ES-I3 (cell line): ENCODE data around the gene MYO16.

Experiments used
- H3K36me3 ChIP-seq: 2 replicates; pipeline ENCODE4 v1.6.1; 2013; ENCODE audit warnings: mild to moderate bottlenecking, low read length, control low read depth, moderate library complexity; ENCODE audit not compliant: insufficient read depth
- H3K4me1 ChIP-seq: 2 replicates; pipeline ENCODE4 v1.6.1; 2013; ENCODE audit warnings: mild to moderate bottlenecking, control low read depth, low read length; ENCODE audit not compliant: insufficient read depth
- H3K9ac ChIP-seq: 2 replicates; pipeline ENCODE4 v1.6.1; 2013; ENCODE audit warnings: low read depth, mild to moderate bottlenecking, low read length, moderate library complexity
- H3K9me3 ChIP-seq: 2 replicates; pipeline ENCODE4 v1.6.1; 2013; ENCODE audit warnings: mild to moderate bottlenecking, low read length, moderate library complexity; ENCODE audit not compliant: control insufficient read depth, insufficient read depth

The MYO16 gene

GRCh38 chr13:108921238-108921637 is 291.8 kb downstream of the MYO16 start:
- H3K9ac ChIP-seq = no peak overlapping the region
- 0 out of 2 replicates have a peak, but pooled peaks cover under 1% of the 10 kb centered on the region for H3K4me1 ChIP-seq
- no peaks in the 10 kb centered on the region for H3K9me3 ChIP-seq
- no peaks in the 10 kb centered on the region for H3K36me3 ChIP-seq

GRCh38 chr13:108922108-108922507 is 292.7 kb downstream of the MYO16 start:
- no peaks in the 10 kb centered on the region for H3K4me1 ChIP-seq
- H3K9ac ChIP-seq = no peak overlapping the region
- H3K36me3 ChIP-seq = no peaks in the 10 kb centered on the region
- H3K9me3 ChIP-seq = no peaks in the 10 kb centered on the region

GRCh38 chr13:108923386-108924047 is 294.1 kb downstream of the MYO16 start:
- Histone ChIP-seq H3K4me1 (no peaks in the 10 kb centered on the region), H3K36me3 (no peaks in the 10 kb centered on the region), H3K9me3 (no peaks in the 10 kb centered on the region), H3K9ac (no peak overlapping the region)

- Histone ChIP-seq H3K4me1 (no peaks in the 10 kb centered on the region), H3K36me3 (no peaks in the 10 kb centered on the region), H3K9me3 (no peaks in the 10 kb centered on the region), H3K9ac (no peak overlapping the region)
These were observed 294.7 kb downstream of the MYO16 start for GRCh38 chr13:108924134-108924533.

GRCh38 chr13:108924541-108924940 is 295.1 kb downstream of the MYO16 start:
- Histone ChIP-seq H3K36me3 (no peaks in the 10 kb centered on the region), H3K4me1 (no peaks in the 10 kb centered on the region), H3K9me3 (no peaks in the 10 kb centered on the region), H3K9ac (no peak overlapping the region)

DNA sequence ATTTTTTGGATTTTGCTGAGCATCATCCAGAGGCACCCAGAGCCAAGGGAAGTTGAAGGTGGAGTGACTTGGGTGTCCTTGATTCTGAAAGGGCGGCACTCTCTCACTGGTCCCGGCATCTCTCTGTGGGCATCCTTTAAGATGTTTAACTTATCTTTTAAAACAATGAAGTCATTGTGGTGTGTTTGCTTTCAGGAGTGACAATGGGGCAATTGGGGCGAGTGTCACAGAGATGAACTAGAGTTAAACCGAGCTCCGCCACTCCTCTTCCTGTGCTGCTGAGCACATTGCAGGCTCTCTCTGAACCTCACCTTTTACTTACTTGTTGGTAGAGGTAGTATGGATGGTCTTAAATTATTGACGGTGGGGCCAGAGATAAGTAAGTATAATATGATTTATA is 295.7 kb downstream of the MYO16 start:
- no peaks in the 10 kb centered on the region for H3K36me3 ChIP-seq
- H3K4me1 ChIP-seq = no peaks in the 10 kb centered on the region
- H3K9ac ChIP-seq = no peak overlapping the region
- no peaks in the 10 kb centered on the region for H3K9me3 ChIP-seq

GRCh38 chr13:108926862-108927261 is 297.5 kb downstream of the MYO16 start:
- H3K9me3 ChIP-seq = no peaks in the 10 kb centered on the region
- H3K36me3 ChIP-seq = no peaks in the 10 kb centered on the region
- H3K9ac ChIP-seq = no peak overlapping the region
- H3K4me1 ChIP-seq = no peaks in the 10 kb centered on the region

DNA sequence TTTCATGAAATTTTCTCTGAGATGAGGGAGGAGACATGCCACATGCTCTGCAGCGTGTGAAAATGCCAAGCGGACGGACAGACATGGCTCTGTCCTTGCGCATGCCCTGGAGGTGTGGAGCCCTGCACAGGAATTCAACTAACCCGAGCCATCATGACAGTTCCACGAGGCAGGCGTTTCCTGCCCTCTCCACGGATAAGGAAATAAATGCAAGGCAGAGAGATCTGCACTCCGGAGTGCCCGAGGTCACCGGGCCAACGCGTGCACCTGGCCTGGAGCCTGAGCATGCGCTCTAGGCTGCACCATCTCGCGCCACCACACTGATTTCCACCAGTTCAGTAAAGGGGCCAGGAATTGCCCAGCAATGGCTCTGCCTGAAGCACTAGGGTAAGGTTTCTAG is 298.2 kb downstream of the MYO16 start:
- H3K36me3 ChIP-seq = no peaks in the 10 kb centered on the region
- H3K9ac ChIP-seq = no peak overlapping the region
- H3K9me3 ChIP-seq = no peaks in the 10 kb centered on the region

GRCh38 chr13:108929532-108930206 is 300.3 kb downstream of the MYO16 start:
- no peaks in the 10 kb centered on the region for H3K4me1 ChIP-seq
- H3K36me3 ChIP-seq = no peaks in the 10 kb centered on the region
- no peak overlapping the region for H3K9ac ChIP-seq
- no peaks in the 10 kb centered on the region for H3K9me3 ChIP-seq

More for the DNA sequence above, 298.2 kb downstream of the MYO16 start:
- H3K4me1 ChIP-seq = no peaks in the 10 kb centered on the region

DNA sequence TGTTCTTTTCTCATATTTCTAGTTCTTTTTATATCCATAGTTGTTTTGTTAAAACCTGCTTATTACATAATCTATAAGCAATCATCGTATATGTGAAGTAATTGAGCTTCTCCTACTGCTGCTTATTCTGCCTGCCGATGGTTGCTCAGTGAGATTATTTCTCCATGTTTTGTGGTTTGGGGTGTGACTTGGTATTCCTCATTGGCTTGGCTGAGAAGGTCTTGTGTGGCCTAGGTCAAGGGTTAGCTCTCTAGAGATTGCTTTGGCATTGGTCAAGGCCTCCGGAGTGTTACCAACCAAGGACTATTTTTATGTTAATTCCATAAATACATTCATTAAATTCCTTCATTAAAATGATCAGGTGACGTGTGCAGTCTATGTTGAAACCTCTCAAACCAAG is 302.8 kb downstream of the MYO16 start:
- H3K9ac ChIP-seq = no peak overlapping the region

GRCh38 chr13:108933061-108933460 is 303.6 kb downstream of the MYO16 start:
- H3K4me1 ChIP-seq = no peaks in the 10 kb centered on the region
- H3K9me3 ChIP-seq = no peaks in the 10 kb centered on the region
- no peak overlapping the region for H3K9ac ChIP-seq
- H3K36me3 ChIP-seq = no peaks in the 10 kb centered on the region

More for the DNA sequence above, 302.8 kb downstream of the MYO16 start:
- Histone ChIP-seq H3K36me3 (no peaks in the 10 kb centered on the region), H3K9me3 (no peaks in the 10 kb centered on the region), H3K4me1 (no peaks in the 10 kb centered on the region)

GRCh38 chr13:108938155-108938554 is 308.7 kb downstream of the MYO16 start:
- no peaks in the 10 kb centered on the region for H3K9me3 ChIP-seq
- no peak overlapping the region for H3K9ac ChIP-seq
- no peaks in the 10 kb centered on the region for H3K36me3 ChIP-seq
- no peaks in the 10 kb centered on the region for H3K4me1 ChIP-seq

- no peaks in the 10 kb centered on the region for H3K9me3 ChIP-seq
- H3K36me3 ChIP-seq = no peaks in the 10 kb centered on the region
- no peak overlapping the region for H3K9ac ChIP-seq
- H3K4me1 ChIP-seq = no peaks in the 10 kb centered on the region
These were observed 310.7 kb downstream of the MYO16 start for GRCh38 chr13:108940121-108940520.

GRCh38 chr13:108943842-108944241 is 314.4 kb downstream of the MYO16 start:
- no peaks in the 10 kb centered on the region for H3K36me3 ChIP-seq
- H3K9ac ChIP-seq = no peak overlapping the region
- H3K4me1 ChIP-seq = no peaks in the 10 kb centered on the region
- no peaks in the 10 kb centered on the region for H3K9me3 ChIP-seq

DNA sequence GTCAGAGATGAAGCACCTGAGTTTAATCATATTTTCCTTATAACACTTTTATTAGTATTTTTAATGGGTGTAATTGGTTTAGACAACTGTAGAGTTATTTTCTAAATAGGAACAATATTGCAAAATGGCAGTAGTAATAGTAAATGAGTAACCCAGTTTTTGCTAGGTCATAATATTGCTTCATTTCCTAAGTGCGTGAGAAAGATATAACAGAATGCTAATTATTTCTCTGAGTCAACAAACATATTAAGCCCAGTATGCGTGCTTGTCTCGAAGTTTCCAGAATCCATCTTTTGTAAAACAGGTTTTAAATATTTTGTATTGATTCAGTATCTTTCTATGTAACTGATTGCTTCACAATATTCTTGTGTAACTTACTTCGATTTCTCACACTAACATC is 315.3 kb downstream of the MYO16 start:
- no peaks in the 10 kb centered on the region for H3K4me1 ChIP-seq
- H3K36me3 ChIP-seq = no peaks in the 10 kb centered on the region
- H3K9me3 ChIP-seq = no peaks in the 10 kb centered on the region
- no peak overlapping the region for H3K9ac ChIP-seq
